ENCODE data around the gene TMEM109. TPM values are rescaled to one million over a fixed set of nuclear protein-coding genes. Genes with fewer than 3 reads are reported as not detected.

The TMEM109 gene
- total RNA-seq, 4 donors from 2014 or later, result 90.1 to 148 (median 111) TPM

DNA sequence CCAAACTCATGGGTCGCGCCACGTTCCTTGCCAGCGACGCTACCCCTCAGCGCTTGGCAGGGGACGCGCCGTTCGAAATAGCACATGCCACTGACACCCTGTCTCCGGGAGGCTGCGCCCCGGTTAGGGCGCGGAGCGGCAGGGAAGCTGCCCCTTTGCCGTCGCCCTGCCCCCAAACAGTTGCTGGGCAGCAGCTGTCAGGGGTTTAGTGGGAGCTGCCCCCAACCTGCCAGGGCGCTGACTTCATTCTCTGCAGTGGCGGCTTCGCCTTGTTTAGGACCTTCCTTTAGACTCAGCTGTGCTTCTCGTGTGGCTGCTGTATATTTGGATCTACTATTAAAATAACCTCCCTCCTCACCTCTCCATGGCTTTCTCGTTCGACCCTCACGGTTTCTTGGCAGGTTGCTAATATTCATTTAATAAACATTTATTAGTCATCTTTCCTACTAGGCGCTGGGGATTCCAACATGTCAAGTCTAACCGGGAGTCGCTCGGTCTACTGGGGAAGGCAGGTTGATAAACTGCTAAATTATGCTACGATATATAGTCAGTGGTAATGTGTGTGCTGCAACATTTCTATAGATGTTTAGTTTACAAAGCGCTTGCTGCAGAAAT, 782 bp downstream of the TMEM109 start:
- TF ChIP-seq, protein P1, sequence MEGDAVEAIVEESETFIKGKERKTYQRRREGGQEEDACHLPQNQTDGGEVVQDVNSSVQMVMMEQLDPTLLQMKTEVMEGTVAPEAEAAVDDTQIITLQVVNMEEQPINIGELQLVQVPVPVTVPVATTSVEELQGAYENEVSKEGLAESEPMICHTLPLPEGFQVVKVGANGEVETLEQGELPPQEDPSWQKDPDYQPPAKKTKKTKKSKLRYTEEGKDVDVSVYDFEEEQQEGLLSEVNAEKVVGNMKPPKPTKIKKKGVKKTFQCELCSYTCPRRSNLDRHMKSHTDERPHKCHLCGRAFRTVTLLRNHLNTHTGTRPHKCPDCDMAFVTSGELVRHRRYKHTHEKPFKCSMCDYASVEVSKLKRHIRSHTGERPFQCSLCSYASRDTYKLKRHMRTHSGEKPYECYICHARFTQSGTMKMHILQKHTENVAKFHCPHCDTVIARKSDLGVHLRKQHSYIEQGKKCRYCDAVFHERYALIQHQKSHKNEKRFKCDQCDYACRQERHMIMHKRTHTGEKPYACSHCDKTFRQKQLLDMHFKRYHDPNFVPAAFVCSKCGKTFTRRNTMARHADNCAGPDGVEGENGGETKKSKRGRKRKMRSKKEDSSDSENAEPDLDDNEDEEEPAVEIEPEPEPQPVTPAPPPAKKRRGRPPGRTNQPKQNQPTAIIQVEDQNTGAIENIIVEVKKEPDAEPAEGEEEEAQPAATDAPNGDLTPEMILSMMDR (IDR thresholded peaks at IDR 0.05; ENCODE audit: low read depth), result no peak

DNA sequence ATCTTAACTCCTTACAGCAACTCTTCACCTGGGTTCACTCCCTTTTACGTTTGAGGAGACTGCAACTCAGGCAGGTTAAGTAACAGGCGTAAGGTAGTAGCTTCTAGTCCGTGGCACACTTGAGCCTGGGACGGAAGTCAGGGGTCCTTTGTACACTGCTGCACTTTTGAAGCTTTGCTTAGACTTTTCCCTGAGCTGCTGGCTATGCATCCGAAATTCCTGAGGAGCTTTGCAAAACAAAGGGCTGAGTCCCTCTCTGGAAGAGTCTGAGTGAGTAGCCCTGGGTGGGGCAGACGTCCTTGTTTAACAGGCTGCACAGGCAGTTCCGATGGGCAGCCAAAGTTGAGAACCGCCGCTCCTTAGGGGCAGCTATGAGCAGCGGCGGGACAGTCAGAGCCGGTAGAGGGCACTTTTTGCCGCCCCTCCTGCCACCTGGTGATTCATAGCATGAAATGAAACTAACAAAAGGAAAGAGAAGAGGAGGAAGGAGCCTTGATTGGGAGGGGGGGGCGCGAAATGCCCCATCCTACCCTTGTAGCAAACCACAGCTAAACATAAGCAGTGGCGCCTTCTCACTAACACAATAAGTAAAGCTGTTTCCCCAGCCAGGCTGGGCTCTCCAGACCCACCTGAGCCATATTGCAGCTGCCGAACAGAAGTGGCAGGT, 1.4 kb downstream of the TMEM109 start:
- TF ChIP-seq, protein P1 (IDR thresholded peaks at IDR 0.05; ENCODE audit: low read depth), result no peak

DNA sequence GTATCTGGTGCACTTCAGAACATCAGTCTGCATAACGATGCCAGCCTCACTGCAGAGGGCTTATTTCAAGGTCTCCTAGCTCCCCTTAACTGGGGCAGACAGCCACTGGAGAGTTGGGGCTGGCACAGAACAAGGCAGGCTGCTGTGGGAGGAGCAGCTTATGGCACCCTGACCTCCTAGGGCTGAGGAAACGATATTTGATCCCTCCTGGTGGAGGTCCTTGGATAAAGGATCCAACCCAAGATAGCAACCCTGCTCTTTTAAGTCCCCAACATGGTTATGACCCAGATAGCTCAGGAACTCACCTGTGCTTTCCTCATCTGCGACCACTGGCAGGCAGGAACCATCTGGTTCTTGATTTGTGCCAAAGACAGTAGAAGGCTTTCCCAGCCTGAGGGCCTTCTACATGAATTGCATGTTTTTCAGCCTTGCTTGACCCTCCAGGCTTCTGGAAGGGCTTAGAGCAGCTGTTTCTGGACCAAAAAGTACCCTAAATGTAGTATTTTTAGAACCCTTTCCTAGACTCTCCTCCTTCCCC, 2.8 kb downstream of the TMEM109 start:
- TF ChIP-seq, protein P1 (IDR thresholded peaks at IDR 0.05; ENCODE audit: low read depth), result no peak

DNA sequence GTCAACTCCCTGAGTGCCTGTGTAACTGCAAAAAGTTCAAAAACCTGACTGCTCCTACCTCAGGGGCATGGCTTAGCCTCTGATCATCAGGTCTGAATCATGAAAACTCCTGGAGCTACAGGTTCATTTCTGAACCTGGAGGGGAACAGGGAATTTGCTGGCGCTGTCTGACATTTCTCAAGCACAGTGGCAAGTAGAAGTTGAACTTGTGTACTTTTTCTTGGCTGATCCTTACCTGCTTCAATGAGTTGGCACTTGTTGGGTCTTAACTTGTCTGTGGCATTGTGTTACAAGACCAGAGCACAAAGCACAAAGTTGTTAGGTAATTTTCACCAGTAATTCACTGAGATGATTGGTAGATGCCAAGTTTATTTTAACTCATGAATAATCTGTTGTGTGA, 3.3 kb downstream of the TMEM109 start:
- TF ChIP-seq, protein P1 (IDR thresholded peaks at IDR 0.05; ENCODE audit: low read depth), result no peak

DNA sequence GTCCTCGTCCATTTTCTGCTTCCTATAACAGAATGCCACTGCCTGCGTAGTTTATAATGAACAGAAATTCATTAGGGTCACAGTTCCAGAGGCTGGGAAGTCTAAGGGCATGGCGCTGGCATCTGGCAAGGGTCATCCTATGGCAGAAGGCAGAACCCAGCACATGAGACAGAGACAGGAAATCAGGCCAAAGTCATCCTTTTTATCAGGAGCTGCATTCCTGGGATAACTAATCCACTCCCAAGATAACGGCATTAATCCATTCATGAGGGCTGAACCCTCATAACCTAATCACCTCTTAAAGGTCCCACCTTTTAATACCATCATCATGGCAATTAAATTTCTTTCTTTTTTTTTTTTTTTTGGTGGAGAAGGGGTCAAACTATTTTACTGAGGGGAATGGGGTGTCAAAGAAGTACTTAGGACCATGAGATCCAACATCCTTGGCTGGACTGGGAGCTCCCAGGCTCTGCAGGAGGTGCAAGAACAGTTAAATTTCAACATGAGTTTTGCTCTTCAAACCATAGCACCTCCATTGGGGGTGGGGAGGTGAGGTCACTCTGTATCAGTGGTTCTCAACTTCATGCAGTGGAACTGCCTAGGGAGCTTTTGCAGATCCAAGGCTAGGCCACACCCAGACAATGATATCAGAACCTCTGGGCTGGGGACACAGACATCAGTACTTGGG, 4.4 kb downstream of the TMEM109 start:
- TF ChIP-seq, protein P1 (IDR thresholded peaks at IDR 0.05; ENCODE audit: low read depth), result no peak

DNA sequence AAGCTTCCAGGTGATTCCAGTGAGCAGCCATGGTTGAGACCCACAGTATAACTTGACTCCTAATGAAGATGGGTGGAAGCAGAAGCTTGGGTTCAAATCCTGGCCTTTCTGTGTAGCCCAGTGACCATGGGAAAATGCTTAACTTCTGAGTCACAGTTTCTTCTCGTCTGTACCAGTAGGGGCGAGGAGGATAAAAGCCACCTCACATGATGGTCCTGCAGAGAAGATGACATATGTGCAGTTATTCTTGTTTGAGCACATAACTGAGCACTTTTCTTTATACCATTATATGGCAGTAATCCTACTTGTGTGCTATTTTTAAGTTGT, 4.9 kb downstream of the TMEM109 start:
- TF ChIP-seq, protein P1 (IDR thresholded peaks at IDR 0.05; ENCODE audit: low read depth), result no peak

DNA sequence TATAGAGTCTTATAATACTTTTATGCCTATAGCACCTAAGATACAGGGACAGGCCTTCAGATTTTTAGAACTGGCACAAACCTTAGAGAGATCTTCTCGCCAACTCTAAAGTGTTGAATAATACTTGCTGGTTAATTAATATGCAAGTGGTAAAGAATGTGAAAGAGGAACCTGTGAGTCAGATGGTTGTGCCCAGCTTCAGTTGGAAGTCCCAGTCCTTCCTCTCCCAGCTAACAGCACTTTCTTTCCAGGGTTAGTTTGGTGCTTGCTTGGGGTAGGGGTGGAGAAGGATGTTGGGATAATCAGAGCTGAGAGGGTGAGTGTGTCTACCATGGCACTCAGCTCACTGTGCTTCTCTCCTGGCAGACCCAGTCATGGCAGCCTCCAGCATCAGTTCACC, 5.4 kb downstream of the TMEM109 start:
- TF ChIP-seq, protein P1 (IDR thresholded peaks at IDR 0.05; ENCODE audit: low read depth), result no peak

All from subcutaneous adipose tissue (tissue), 4 donors.